ENCODE results near the gene DIPK1C. TPM values are rescaled to one million over a fixed set of nuclear protein-coding genes. Genes with fewer than 3 reads are reported as not detected.

The DIPK1C gene
- total RNA-seq, 1 experiment from 2014 or later: not detected

- Histone ChIP-seq H3K9me3 (ENCODE audit: insufficient read depth, low read depth) (no peaks in the 10 kb centered on the region), H3F3A (ENCODE audit: insufficient read depth, low read depth) (no peaks in the 10 kb centered on the region), H3K4me3 (no peak overlapping the region), H3K79me2 (ENCODE audit: low read depth) (no peaks in the 10 kb centered on the region), H2AFZ (no peak overlapping the region), H3K9me2 (ENCODE audit: insufficient read depth) (no peaks in the 10 kb centered on the region), H3K4me2 (no peak overlapping the region), H3K4me1 (replicated peaks; ENCODE audit: insufficient read depth) (no peaks in the 10 kb centered on the region), H3K27ac (no peak overlapping the region), H3K36me3 (ENCODE audit: low read depth) (no peaks in the 10 kb centered on the region), H4K20me1 (ENCODE audit: insufficient read depth) (no peaks in the 10 kb centered on the region), H3K27me3 (ENCODE audit: insufficient read depth, low read depth) (peaks cover 90% of the 10 kb centered on the region)
- no peak for TF ChIP-seq EZH2 (IDR thresholded peaks at IDR 0.05; ENCODE audit: low read depth)
- TF ChIP-seq, protein P1, sequence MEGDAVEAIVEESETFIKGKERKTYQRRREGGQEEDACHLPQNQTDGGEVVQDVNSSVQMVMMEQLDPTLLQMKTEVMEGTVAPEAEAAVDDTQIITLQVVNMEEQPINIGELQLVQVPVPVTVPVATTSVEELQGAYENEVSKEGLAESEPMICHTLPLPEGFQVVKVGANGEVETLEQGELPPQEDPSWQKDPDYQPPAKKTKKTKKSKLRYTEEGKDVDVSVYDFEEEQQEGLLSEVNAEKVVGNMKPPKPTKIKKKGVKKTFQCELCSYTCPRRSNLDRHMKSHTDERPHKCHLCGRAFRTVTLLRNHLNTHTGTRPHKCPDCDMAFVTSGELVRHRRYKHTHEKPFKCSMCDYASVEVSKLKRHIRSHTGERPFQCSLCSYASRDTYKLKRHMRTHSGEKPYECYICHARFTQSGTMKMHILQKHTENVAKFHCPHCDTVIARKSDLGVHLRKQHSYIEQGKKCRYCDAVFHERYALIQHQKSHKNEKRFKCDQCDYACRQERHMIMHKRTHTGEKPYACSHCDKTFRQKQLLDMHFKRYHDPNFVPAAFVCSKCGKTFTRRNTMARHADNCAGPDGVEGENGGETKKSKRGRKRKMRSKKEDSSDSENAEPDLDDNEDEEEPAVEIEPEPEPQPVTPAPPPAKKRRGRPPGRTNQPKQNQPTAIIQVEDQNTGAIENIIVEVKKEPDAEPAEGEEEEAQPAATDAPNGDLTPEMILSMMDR (conservative IDR thresholded peaks at IDR 0.05): no peak
- CTCF ChIA-PET: no interaction called here
- intact Hi-C loops (cut with micrococcal nuclease; ENCODE audit: unreplicated experiment): no loop called here
- no TSS peak for BruUV-seq (replicated peaks)
- DNase-seq: no peak
- POLR2A ChIA-PET (ENCODE audit: unreplicated experiment): no interaction called here
Measured at GRCh38 chr18:74400813-74401212, 56.3 kb downstream of the DIPK1C start.

- H3K4me1 ChIP-seq (replicated peaks; ENCODE audit: insufficient read depth): no peaks in the 10 kb centered on the region
- H2AFZ ChIP-seq: no peak overlapping the region
- H3K9me2 ChIP-seq (ENCODE audit: insufficient read depth): no peaks in the 10 kb centered on the region
- no peak for DNase-seq
- BruUV-seq (replicated peaks): no TSS peak
- intact Hi-C loops (cut with micrococcal nuclease; ENCODE audit: unreplicated experiment): no loop called here
- H3F3A ChIP-seq (ENCODE audit: insufficient read depth, low read depth): no peaks in the 10 kb centered on the region
- H3K9me3 ChIP-seq (ENCODE audit: insufficient read depth, low read depth): no peaks in the 10 kb centered on the region
- no peaks in the 10 kb centered on the region for H3K79me2 ChIP-seq (ENCODE audit: low read depth)
- no peaks in the 10 kb centered on the region for H4K20me1 ChIP-seq (ENCODE audit: insufficient read depth)
- ChIA-PET POLR2A (ENCODE audit: unreplicated experiment) (no interaction called here), CTCF (no interaction called here)
- H3K27me3 ChIP-seq (ENCODE audit: insufficient read depth, low read depth): peaks cover 90% of the 10 kb centered on the region
- H3K4me3 ChIP-seq: no peak overlapping the region
- no peak overlapping the region for H3K4me2 ChIP-seq
- no peaks in the 10 kb centered on the region for H3K36me3 ChIP-seq (ENCODE audit: low read depth)
- no peak overlapping the region for H3K27ac ChIP-seq
- TF ChIP-seq, protein P1 (conservative IDR thresholded peaks at IDR 0.05): no peak
- no peak for TF ChIP-seq EZH2 (IDR thresholded peaks at IDR 0.05; ENCODE audit: low read depth)
Measured at GRCh38 chr18:74399091-74399887, 57.8 kb downstream of the DIPK1C start.

- no peak for TF ChIP-seq EZH2 (IDR thresholded peaks at IDR 0.05; ENCODE audit: low read depth)
- TF ChIP-seq, protein P1 (conservative IDR thresholded peaks at IDR 0.05): no peak
- H3K27me3 ChIP-seq (ENCODE audit: insufficient read depth, low read depth): peaks cover 96% of the 10 kb centered on the region
- no peak overlapping the region for H2AFZ ChIP-seq
- no peaks in the 10 kb centered on the region for H3K9me3 ChIP-seq (ENCODE audit: insufficient read depth, low read depth)
- intact Hi-C loops (cut with micrococcal nuclease; ENCODE audit: unreplicated experiment): no loop called here
- ChIA-PET POLR2A (ENCODE audit: unreplicated experiment) (no interaction called here), CTCF (no interaction called here)
- no peak overlapping the region for H3K4me2 ChIP-seq
- H3K36me3 ChIP-seq (ENCODE audit: low read depth): no peaks in the 10 kb centered on the region
- H3K9me2 ChIP-seq (ENCODE audit: insufficient read depth): no peaks in the 10 kb centered on the region
- H3K27ac ChIP-seq: no peak overlapping the region
- H3K4me1 ChIP-seq (replicated peaks; ENCODE audit: insufficient read depth): no peaks in the 10 kb centered on the region
- no peak for DNase-seq
- no peaks in the 10 kb centered on the region for H3F3A ChIP-seq (ENCODE audit: insufficient read depth, low read depth)
- no peaks in the 10 kb centered on the region for H3K79me2 ChIP-seq (ENCODE audit: low read depth)
- H4K20me1 ChIP-seq (ENCODE audit: insufficient read depth): no peaks in the 10 kb centered on the region; the same call in 1 of the 2 replicates
- BruUV-seq (replicated peaks): no TSS peak
- H3K4me3 ChIP-seq: no peak overlapping the region
Measured at GRCh38 chr18:74397572-74397971, 59.5 kb downstream of the DIPK1C start.
